ENCODE results near the gene KCNMB1.

Gene KCNMB1

DNA sequence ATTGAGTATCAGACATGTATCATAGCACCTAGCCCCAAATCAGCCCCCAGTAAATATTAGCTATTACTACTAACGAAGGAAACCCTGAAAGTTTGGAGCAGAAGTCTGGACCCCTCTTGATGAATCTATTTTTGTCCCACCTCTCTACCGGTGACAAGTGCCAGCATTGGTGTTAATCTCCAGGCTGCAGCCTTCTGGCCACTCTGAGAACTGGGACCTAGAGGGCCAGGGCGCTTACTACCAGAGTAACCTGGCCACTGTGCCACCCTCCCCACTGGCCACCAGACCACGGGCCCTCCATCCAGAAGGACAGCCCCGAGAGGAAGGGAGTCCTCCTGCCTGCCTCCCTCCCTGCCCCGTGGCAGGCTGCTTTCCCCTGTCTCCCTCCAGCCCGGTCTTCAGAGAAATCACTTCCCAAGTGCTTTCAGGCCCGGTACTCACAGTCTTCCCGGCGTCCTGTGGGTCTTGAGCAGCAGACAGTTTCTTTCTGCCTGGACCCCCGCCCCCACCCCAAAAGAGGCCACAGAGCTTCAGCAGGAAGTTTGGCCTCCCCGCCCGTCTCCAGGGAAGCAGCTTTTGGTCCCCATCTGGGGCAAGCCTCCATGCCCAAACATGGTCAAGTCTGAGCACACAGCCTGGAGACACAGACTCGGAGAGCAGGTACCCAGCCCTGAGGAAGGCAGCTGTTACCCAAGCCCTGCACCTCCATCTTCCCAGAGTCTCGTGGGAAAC is at the start of gene KCNMB1:
Gene KCNMB1 (minus strand): TSS at position 550 of the 732 bp plus-strand sequence. CDS start 3,920 bp downstream, outside the sequence.
- no peak for DNase-seq (ENCODE audit: low read depth in 2 of 3, low spot score in 1 of 3)

DNA sequence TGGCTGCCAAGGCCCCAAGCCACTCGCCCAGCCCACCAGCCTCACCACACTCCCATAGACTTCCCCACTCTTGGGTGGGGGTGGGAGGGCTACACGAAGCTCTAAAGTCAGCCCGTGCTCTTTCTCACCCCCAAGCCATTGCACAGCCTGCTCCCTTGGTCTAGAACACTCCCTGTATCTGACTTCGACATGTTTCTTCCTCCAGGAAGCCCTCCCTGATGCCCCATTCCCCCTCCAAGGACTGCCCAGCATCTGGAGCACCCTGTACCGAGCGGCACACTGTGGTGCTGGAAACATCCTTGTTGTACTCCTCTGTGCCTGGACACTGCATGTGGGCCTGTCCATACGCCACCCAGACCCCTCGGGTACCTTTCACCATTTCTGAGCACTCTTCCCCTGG is 49.4 kb upstream of the KCNMB1 start:
- DNase-seq (ENCODE audit: low read depth in 2 of 3, low spot score in 1 of 3) = no peak

- DNase-seq (ENCODE audit: low read depth in 2 of 3, low spot score in 1 of 3) = no peak
Measured at GRCh38 chr5:170437621-170438375, 48.6 kb upstream of the KCNMB1 start.

DNA sequence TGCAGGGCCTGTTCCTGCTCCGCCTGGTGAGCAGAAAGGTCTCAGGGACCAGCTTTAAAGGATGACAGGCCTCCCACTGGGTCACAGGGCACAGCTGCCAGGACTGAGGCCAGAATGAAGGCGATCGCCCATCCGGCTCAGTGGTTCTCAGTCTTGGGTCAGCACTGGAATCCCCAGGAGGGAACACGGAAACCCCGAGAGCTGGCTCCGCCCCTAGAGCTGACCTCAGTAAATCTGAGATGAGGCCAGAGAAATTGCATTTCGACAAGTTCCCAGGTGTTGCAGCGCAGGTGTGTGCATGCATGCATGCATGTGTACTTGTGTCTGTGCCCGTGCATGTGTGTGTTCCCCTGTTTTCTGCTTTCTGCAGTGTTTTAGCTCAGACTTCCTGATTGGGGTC is 47.2 kb upstream of the KCNMB1 start:
- no peak for DNase-seq (ENCODE audit: low read depth in 2 of 3, low spot score in 1 of 3)

DNA sequence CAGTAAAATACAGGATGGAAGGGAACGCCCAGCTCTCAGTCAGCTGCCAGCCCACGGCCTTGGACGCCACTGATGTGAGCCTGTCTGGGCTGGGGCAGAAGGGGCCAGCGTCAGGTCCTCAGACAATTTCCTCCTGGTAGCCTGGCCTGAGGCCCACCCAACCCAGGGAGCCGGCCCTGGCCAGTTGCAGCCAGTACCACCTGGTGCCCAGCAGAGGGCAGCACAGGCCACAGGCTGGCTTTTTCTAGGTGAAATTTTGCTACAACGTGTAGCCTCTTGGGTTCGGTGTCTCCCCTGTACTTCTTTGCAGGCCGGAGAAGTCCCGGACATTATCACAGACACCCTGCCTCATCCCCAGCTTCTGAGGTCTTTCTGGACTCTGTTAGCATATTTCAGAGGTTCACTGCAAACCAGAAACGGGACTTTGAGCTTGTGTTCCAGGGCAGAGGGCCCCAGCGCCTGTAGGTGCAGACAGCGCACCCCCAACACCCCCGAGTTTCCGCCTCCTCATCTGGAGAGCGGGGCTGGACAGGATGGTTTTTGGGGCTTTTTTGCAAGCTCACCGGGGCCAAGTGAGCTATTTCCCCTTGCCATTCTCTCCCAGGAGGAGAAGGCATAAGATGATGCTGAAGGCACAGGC is 45.9 kb upstream of the KCNMB1 start:
- peak; percentile 33 to 66 (median 35) for DNase-seq (ENCODE audit: low read depth in 2 of 3, low spot score in 1 of 3)

DNA sequence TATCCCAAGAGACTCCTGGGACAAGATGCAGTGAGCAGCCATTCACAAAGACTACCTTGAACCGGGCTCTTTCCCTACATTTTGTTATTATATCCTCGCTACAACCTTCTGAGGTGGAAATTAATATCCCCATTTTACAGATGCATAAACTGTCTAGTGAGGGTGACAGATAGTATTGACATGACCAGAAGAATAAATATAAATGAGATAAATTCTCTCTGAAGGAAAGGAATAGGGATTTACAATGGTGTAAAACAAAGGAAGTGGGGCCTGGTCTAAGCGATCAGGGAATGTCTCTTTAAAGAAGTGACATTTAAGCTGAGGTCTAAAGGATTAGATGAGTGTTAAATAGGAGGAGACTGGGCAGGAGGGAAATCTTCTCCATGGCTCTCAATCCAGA is 43.5 kb upstream of the KCNMB1 start:
- DNase-seq (ENCODE audit: low read depth in 2 of 3, low spot score in 1 of 3) = no peak

DNA sequence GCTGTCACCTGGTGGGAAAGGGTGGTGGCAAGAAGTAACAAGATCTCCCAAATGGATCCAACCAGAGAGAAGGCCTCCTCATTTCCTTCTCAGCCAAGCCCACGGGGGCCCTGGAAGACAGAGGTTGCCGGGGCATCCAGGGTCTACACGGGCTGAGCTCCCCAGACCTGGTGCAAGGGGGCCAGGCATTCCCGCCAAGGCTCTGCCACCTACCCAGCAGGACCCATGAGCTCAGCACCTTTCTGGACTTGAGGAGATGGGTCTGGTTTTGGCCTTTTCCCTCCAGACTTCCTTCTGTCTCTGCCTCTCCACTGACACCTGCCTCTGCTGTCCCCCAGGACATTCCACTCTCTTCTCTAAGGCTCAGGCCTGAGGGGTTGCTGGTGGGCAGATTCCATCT is 42.4 kb upstream of the KCNMB1 start:
- DNase-seq (ENCODE audit: low read depth in 2 of 3, low spot score in 1 of 3) = no peak

DNA sequence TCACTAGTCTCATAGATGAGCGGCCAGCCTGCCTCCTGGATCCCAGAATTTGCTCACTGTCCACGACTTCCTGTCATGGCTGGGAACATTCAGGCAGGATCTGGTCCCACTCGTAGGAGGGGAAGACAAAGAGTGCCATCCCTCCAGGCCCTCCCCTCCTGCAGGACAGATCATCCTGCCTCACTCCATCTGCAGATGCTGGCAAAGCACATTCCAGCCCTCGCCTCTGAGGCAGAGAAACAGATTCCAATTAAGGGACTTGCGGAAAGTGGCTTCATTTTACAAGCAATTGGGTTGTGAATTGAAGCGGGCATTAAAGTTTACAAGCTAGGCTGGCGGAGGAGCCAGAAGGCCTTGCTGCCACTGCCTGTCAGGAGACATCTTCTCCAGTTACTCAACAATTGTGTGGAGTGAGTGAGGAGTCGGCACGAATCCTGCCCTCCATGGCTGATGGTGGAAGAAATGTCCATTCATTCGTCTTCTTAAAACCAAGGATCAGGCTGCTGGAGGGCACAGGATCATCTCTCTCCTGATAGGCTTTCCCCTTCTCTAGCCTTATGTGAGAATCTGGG is 41.8 kb upstream of the KCNMB1 start:
- DNase-seq (ENCODE audit: low read depth in 2 of 3, low spot score in 1 of 3) = no peak

- no peak for DNase-seq (ENCODE audit: low read depth in 2 of 3, low spot score in 1 of 3)
Measured at GRCh38 chr5:170430256-170430655, 41.1 kb upstream of the KCNMB1 start.

GRCh38 chr5:170429014-170429413 is 39.8 kb upstream of the KCNMB1 start:
- DNase-seq (ENCODE audit: low read depth in 2 of 3, low spot score in 1 of 3) = no peak

- DNase-seq (ENCODE audit: low read depth in 2 of 3, low spot score in 1 of 3) = no peak
Measured at GRCh38 chr5:170427672-170428236, 38.6 kb upstream of the KCNMB1 start.

- DNase-seq (ENCODE audit: low read depth in 2 of 3, low spot score in 1 of 3) = no peak
Measured at GRCh38 chr5:170426786-170427185, 37.6 kb upstream of the KCNMB1 start.

GRCh38 chr5:170426149-170426767 is 37.1 kb upstream of the KCNMB1 start:
- no peak for DNase-seq (ENCODE audit: low read depth in 2 of 3, low spot score in 1 of 3)

- no peak for DNase-seq (ENCODE audit: low read depth in 2 of 3, low spot score in 1 of 3)
Measured at GRCh38 chr5:170425731-170426130, 36.6 kb upstream of the KCNMB1 start.

- no peak for DNase-seq (ENCODE audit: low read depth in 2 of 3, low spot score in 1 of 3)
Measured at GRCh38 chr5:170424629-170425028, 35.5 kb upstream of the KCNMB1 start.

GRCh38 chr5:170423692-170424091 is 34.5 kb upstream of the KCNMB1 start:
- DNase-seq (ENCODE audit: low read depth in 2 of 3, low spot score in 1 of 3) = no peak

GRCh38 chr5:170421826-170422225 is 32.7 kb upstream of the KCNMB1 start:
- no peak for DNase-seq (ENCODE audit: low read depth in 2 of 3, low spot score in 1 of 3)

DNA sequence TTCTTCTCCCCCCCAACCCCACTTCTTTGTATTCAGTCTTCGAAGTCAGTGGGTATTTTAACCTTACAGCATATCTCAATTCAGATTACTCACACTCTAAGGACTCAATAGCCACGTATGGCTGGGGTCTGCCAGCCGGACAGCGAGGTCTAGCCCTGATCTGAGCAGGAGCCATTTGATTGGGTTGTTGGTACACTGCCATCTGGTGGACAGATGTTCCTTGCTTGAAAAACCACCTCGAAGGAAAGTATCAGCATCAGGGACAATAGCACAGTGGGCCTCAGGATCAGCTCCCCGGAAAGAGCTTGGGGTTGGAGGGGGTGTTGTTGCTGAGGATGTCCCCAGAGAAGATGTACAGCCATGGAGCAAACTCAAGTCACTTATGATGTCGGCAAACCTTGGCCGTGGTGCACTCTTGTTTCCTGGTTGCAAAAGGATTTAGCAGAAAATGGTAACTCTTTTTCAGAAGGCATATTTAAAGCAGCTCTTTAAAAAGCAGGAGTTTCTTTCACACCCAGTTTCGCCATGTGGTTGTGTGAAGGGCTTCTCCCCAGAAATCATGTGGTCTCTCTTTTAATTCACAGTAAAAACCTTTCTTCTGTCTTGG is 31.7 kb upstream of the KCNMB1 start:
- DNase-seq (ENCODE audit: low read depth in 2 of 3, low spot score in 1 of 3) = peak in 2 of 3 donors; percentile 28 to 71

DNA sequence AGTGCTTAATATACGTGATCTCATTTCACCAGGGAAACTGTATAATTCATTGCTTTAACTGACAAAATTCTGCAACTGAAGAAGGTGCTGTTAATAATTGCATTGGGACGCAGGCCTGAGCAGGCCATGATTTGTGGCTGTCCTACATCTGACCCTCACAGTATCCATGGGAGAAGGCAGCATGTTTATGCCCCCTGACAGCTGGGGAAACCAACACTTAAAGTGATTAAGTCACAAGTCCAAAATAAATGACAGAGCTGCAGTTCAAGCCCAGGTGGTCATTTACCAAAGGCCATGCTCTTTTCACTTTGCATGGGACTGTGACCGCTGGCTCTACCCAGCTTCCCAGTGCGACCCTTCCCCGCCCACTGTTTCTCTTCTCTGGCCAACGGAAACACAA is 30.5 kb upstream of the KCNMB1 start:
- DNase-seq (ENCODE audit: low read depth in 2 of 3, low spot score in 1 of 3) = no peak

DNA sequence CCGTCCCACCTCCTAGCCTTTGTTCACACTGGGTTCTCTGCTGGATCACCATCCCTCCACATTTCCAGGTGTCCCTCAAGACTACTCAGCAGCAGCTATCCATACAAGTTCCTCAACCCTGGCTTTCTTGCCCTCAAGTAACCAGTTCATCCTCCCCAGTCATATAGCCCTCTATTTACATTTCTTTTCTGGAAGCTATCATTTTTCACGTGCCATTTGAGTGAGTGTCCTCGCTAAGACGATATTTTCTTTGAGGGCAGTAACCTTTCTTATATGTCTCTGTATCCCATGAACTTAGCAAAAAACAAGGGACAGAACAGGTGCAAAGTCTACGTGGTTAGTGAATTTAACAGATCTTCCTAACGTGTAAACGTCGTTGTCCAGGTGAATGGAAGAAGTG is 29.6 kb upstream of the KCNMB1 start:
- no peak for DNase-seq (ENCODE audit: low read depth in 2 of 3, low spot score in 1 of 3)

DNA sequence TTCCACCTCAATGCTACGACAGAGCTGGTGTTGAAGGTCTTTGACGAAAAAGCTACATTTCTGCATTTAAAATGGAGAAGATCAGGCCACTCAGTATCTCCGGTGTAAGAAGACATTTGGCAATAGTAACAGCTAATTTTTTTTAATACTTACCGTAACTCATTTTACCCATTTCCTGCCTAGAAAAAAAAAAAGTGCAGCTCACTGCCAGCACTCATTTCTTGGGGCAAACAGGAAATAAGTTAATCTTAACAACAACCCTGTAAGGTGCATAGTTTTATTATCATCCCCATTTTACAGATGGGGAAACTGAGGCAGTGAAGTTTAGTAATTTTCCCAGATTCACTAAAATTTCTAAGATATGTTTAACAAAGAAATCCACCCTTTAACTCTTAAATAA is 27.4 kb upstream of the KCNMB1 start:
- DNase-seq (ENCODE audit: low read depth in 2 of 3, low spot score in 1 of 3) = no peak

All from stimulated activated CD4-positive, alpha-beta T cell treated with anti-CD3 and anti-CD28 coated beads, Interleukin-12 subunit alpha, Interleukin-12 subunit beta, amount 100 ng/mL, for 48 hours (primary cell).